Measurements from ENCODE around the gene MISFA. TPM values are rescaled to one million over a fixed set of nuclear protein-coding genes. Genes with fewer than 3 reads are reported as not detected.

Gene MISFA
- total RNA-seq, 4 donors from 2014 or later = 7.1 TPM; not detected in 3

GRCh38 chr11:18612394-18612793, 12.8 kb downstream of the MISFA start:
- Histone ChIP-seq H3K4me3 (no peak overlapping the region), H3K27ac (replicated peaks in 1 of 4) (no peak overlapping the region), H3K4me1 (peaks cover 0 to 14% (median 5%) of the 10 kb centered on the region in 4 donors), H3K9me3 (no peaks in the 10 kb centered on the region), H3K27me3 (no peaks in the 10 kb centered on the region), H3K36me3 (peaks cover 19 to 82% (median 59%) of the 10 kb centered on the region in 4 donors)
- DNase-seq (ENCODE audit: extremely low spot score) = no peak
- intact Hi-C loops (cut with DNase I) = no loop called here
- TF ChIP-seq CTCF (IDR thresholded peaks at IDR 0.05) = no peak
- no peak for TF ChIP-seq EP300 (IDR thresholded peaks at IDR 0.05)
- TF ChIP-seq POLR2A (IDR thresholded peaks at IDR 0.05; ENCODE audit: low read depth) = no peak
- no peak for TF ChIP-seq POLR2AphosphoS5 (IDR thresholded peaks at IDR 0.05)
- WGBS = 94% methylated on average over 4 of the region's 4 CpGs

GRCh38 chr11:18614667-18615066, 15.1 kb downstream of the MISFA start:
- H3K4me1 ChIP-seq = peaks cover 18 to 29% (median 26%) of the 10 kb centered on the region in 4 donors
- H3K27me3 ChIP-seq = no peaks in the 10 kb centered on the region
- no peak overlapping the region for H3K27ac ChIP-seq (replicated peaks in 1 of 4)
- DNase-seq (ENCODE audit: extremely low spot score) = no peak
- no peak overlapping the region for H3K4me3 ChIP-seq
- intact Hi-C loops (cut with DNase I) = no loop called here
- H3K9me3 ChIP-seq = no peaks in the 10 kb centered on the region
- WGBS = 97% methylated on average over 10 of the region's 10 CpGs
- H3K36me3 ChIP-seq = peaks cover 16 to 62% (median 49%) of the 10 kb centered on the region in 4 donors
- TF ChIP-seq EP300 (IDR thresholded peaks at IDR 0.05) (no peak), POLR2A (IDR thresholded peaks at IDR 0.05; ENCODE audit: low read depth) (no peak), POLR2AphosphoS5 (IDR thresholded peaks at IDR 0.05) (no peak), CTCF (IDR thresholded peaks at IDR 0.05) (no peak)

- no peaks in the 10 kb centered on the region for H3K27me3 ChIP-seq
- no peak for TF ChIP-seq CTCF (IDR thresholded peaks at IDR 0.05)
- H3K4me3 ChIP-seq = no peak overlapping the region
- no peak for DNase-seq (ENCODE audit: extremely low spot score)
- H3K36me3 ChIP-seq = peaks cover 12 to 51% (median 39%) of the 10 kb centered on the region in 4 donors
- H3K9me3 ChIP-seq = no peaks in the 10 kb centered on the region
- 89% methylated on average over 11 of the region's 11 CpGs for WGBS
- H3K27ac ChIP-seq (replicated peaks in 1 of 4) = no peak overlapping the region
- intact Hi-C loops (cut with DNase I) = no loop called here
- H3K4me1 ChIP-seq = peaks cover 18 to 35% (median 29%) of the 10 kb centered on the region in 4 donors
These were observed 16.2 kb downstream of the MISFA start for GRCh38 chr11:18615628-18616392.

GRCh38 chr11:18617688-18618341, 18.2 kb downstream of the MISFA start:
- intact Hi-C loops (cut with DNase I) = no loop called here
- H3K4me1 ChIP-seq = peaks cover 18 to 39% (median 29%) of the 10 kb centered on the region in 4 donors
- H3K9me3 ChIP-seq = no peaks in the 10 kb centered on the region
- H3K27ac ChIP-seq (replicated peaks in 1 of 4) = peak overlapping the region; percentile 50 to 78 (median 63)
- TF ChIP-seq POLR2A (IDR thresholded peaks at IDR 0.05; ENCODE audit: low read depth) (no peak), POLR2AphosphoS5 (IDR thresholded peaks at IDR 0.05) (no peak), CTCF (IDR thresholded peaks at IDR 0.05) (no peak), EP300 (IDR thresholded peaks at IDR 0.05) (no peak)
- no peaks in the 10 kb centered on the region for H3K27me3 ChIP-seq
- no peak for DNase-seq (ENCODE audit: extremely low spot score)
- H3K4me3 ChIP-seq = no peak overlapping the region
- 59% methylated on average over 10 of the region's 10 CpGs for WGBS
- H3K36me3 ChIP-seq = peaks cover 12 to 34% (median 26%) of the 10 kb centered on the region in 4 donors

Data from esophagus muscularis mucosa (tissue), 4 donors.